Stimulated activated effector memory CD8-positive, alpha-beta T cell treated with anti-CD3 and anti-CD28 coated beads, Interleukin-12 subunit alpha, Interleukin-12 subunit beta, amount 100 ng/mL, for 72 hours (primary cell): ENCODE results near the gene PCYT1B.
"Not testable (repeated sequence)": the region's sequence is repeated elsewhere in the genome, so short reads cannot be mapped to it uniquely, and the experiment has no call there.

Experiments used
- ATAC-seq: fragments of 150-1000 bp; cut with Tn5 transposase; 2 replicates; pipeline ENCODE4 v1.10.0; 2021
- DNase-seq, 2 donors: peaks; one replicate each; pipeline ENCODE4 v3.0.0; 2021 to 2022; ENCODE audit warnings: low spot score in 2 of 2
- H3K27ac Mint-ChIP-seq: one replicate; pipeline ENCODE4 v1.8.0; 2022; ENCODE audit warnings: mild to moderate bottlenecking, mixed read lengths
- H3K36me3 Mint-ChIP-seq: one replicate; pipeline ENCODE4 v1.8.0; 2022; ENCODE audit warnings: mild to moderate bottlenecking, mixed read lengths
- H3K4me1 Mint-ChIP-seq: one replicate; pipeline ENCODE4 v1.8.0; 2022; ENCODE audit warnings: mixed read lengths
- H3K4me3 Mint-ChIP-seq: one replicate; pipeline ENCODE4 v1.8.0; 2022; ENCODE audit warnings: mild to moderate bottlenecking, mixed read lengths
- H3K9me3 Mint-ChIP-seq: one replicate; pipeline ENCODE4 v1.8.0; 2022; ENCODE audit warnings: mixed read lengths

PCYT1B gene

DNA sequence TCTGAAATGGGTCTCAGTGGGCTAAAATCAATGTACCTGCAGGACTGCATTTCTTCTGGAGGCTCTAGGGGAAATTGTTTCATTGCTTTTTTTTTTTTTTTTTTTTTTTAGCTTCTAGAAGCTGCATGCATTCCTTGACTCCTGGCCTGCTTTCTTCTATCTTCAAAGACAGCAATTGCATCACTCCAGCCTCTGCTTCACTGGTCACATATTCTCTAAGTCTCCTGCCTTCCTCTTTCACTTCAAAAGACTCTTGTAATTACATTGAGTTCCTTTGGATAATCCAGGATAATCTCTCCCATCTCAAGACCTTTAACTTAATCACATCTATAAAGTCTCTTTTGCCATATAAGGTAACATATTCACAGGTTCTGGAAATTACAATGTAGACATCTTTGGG lies 11.3 kb upstream of the PCYT1B start:
- no peak for ATAC-seq

DNA sequence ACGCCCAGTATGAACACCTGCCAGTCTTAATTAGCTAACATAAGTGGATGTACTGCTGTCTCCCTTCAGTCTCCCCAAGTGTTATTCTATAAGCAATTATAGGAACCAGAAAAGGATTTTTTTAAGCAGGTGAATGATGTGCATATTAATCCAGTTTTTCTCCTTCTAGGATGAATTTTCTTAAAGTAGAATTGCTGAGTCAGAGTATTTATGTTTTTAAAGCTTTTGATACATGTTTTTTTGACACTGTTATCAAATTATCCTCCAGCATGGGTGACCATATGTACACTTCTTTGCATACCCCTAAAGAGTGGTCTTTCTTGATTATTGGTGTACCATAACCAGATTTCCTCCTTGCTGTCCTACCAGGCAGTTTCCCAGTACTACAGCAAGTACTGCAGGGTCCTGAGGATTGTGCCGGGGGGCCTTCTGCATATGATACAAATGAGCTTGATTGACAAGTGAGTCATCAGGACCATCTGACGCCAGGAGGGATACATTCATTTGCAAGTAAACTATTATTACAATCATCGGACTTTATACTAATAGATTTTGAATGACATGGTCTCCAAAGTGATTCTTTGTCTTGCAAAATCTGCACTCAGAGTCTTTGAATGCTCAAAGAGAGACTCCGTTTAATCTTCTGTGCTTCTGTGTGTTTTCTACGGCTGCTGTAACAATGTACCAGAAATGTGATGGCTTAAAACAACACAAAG lies 10.7 kb upstream of the PCYT1B start:
- no peak for DNase-seq
- no peak overlapping the region for H3K4me3 Mint-ChIP-seq
- no peaks in the 10 kb centered on the region for H3K4me1 Mint-ChIP-seq
- no peaks in the 10 kb centered on the region for H3K9me3 Mint-ChIP-seq
- no peaks in the 10 kb centered on the region for H3K36me3 Mint-ChIP-seq
- no peak overlapping the region for H3K27ac Mint-ChIP-seq
- no peak for ATAC-seq

More for the DNA sequence above, 11.3 kb upstream of the PCYT1B start:
- Mint-ChIP-seq H3K27ac (no peak overlapping the region), H3K9me3 (no peaks in the 10 kb centered on the region), H3K36me3 (no peaks in the 10 kb centered on the region), H3K4me3 (no peak overlapping the region), H3K4me1 (no peaks in the 10 kb centered on the region)
- no peak for DNase-seq

DNA sequence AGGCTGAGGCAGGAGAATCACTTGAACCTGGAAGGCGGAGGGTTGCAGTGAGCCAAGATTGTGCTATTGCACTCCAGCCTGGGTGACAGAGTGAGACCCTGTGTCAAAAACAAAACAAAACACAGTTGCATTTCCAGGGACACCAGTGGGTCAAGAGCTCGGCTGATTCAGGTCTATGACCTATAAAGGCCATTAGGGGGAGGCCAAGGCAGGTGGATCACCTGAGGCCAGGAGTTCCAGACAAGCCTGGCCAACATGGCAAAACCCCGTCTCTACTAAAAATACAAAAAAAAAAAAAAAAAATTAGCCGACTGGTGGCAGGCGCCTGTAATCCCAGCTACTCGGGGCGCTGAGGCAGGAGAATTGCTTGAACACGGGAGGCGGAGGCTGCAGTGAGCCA lies 8.5 kb upstream of the PCYT1B start:
- not testable (repeated sequence) for H3K4me3 Mint-ChIP-seq, ATAC-seq, H3K4me1 Mint-ChIP-seq, H3K9me3 Mint-ChIP-seq, H3K27ac Mint-ChIP-seq, H3K36me3 Mint-ChIP-seq, DNase-seq

DNA sequence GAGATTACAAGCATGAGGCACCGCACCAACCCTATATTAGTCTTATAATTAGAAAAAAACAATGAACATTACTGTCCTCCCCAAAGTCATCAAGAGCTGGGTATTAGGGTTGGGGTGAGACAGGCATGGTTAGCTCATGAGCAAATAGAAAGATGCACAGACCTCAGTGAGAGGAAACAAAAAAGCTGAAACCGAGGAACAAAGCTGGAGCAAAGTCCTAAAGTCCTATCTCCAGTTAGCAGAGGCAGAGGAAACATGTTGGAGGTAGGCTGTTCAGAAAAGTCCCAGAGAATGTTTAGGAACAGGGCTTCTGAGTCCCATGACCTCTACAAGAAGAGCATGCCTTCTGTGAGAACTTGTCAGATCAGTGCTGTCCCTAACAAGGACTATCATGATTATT lies 4.6 kb upstream of the PCYT1B start:
- Mint-ChIP-seq H3K4me1 (peaks cover 14% of the 10 kb centered on the region), H3K36me3 (no peaks in the 10 kb centered on the region), H3K9me3 (no peaks in the 10 kb centered on the region), H3K27ac (no peak overlapping the region), H3K4me3 (no peak overlapping the region)
- ATAC-seq (no peak), DNase-seq (no peak)

DNA sequence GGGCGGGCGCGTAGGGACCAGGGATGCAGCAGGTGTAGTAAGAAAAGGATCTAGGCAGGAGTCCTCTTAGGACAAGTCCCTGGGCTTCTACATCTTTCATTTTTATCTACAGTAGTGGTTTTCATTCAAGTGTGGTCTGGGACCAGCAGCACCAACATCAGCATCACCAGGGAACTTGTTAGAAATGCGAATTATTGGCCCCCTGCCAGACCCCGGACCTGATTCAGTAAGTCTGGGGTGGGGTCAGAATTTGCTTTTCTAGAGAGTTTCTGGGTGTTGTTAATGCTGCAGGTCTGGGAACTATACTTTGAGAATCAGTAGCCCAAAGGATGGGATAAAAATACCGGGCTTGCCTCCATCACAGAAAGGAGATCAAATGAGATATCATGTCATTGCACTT lies 1.3 kb upstream of the PCYT1B start:
- Mint-ChIP-seq H3K9me3 (no peaks in the 10 kb centered on the region), H3K27ac (no peak overlapping the region), H3K4me3 (no peak overlapping the region), H3K4me1 (peaks cover 15% of the 10 kb centered on the region), H3K36me3 (no peaks in the 10 kb centered on the region)
- ATAC-seq = no peak
- DNase-seq = no peak

DNA sequence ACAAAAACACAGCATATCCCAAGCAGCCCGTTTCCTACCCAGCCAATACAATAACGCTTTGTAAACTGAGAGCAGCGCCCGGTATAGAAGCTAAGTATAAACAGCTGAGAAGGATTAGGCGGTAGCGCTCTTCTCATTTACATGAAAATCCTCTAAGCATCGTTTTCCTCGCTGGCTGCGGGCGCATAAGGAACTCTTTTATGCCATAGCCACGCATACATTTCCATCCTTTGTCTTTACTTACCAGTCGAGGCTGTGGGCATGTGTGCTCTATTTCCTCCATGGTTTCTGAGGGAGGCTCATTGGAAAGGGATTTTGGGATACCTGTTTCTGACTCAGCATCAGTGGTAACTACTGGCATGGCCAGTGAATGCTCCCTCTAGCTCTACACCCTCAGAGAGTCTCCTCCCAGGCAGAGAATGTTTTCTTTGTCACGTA lies 383 bp downstream of the PCYT1B start:
- Mint-ChIP-seq H3K9me3 (no peaks in the 10 kb centered on the region), H3K27ac (peak overlapping the region; percentile 52), H3K4me3 (peak overlapping the region; percentile 75), H3K4me1 (peaks cover 15% of the 10 kb centered on the region), H3K36me3 (no peaks in the 10 kb centered on the region)
- DNase-seq = no peak
- peak; percentile 51 for ATAC-seq

DNA sequence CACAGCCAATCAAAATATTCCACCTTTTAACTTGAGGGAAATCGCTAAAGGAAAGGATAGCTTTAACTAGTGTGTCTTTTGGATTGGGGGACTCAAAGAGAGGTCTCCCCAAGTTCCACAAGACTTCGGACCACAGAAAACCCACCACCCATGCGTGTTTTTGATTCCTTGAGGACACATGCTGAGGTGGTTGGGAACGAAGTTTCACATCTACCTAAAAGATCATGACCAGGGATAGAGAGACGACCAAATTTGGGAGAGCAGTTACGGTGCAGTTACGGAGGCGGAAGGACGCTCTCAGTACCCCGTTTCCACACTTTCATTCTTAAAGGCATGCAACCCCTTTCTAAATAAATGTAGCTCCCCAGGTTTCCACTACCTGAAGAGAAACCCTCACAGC lies 1.1 kb downstream of the PCYT1B start:
- no peak overlapping the region for H3K27ac Mint-ChIP-seq
- H3K36me3 Mint-ChIP-seq = no peaks in the 10 kb centered on the region
- no peak overlapping the region for H3K4me3 Mint-ChIP-seq
- H3K9me3 Mint-ChIP-seq = no peaks in the 10 kb centered on the region
- no peak for DNase-seq
- ATAC-seq = no peak
- H3K4me1 Mint-ChIP-seq = peaks cover 15% of the 10 kb centered on the region

DNA sequence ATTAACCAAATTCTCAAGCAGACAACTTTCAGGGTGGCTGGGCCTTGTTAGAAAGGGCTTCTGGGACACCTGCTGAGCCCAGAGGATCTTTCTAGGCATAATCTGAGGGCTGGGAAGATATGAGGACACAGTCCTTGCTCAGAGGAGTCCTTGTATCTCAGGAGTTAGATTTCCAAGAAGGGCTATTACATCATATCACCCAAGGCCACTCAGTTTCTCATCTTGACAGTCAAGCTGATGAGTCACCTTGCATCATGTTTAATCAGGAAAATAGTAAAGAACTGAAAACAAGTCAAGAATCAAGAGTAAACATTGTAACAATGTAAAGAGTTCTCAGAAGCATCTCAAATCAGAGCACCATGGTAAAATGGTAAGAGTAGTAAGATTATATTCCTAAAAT lies 4.0 kb downstream of the PCYT1B start:
- ATAC-seq (no peak), DNase-seq (no peak)
- Mint-ChIP-seq H3K27ac (no peak overlapping the region), H3K4me3 (no peak overlapping the region), H3K4me1 (peaks cover 14% of the 10 kb centered on the region), H3K9me3 (no peaks in the 10 kb centered on the region), H3K36me3 (no peaks in the 10 kb centered on the region)

DNA sequence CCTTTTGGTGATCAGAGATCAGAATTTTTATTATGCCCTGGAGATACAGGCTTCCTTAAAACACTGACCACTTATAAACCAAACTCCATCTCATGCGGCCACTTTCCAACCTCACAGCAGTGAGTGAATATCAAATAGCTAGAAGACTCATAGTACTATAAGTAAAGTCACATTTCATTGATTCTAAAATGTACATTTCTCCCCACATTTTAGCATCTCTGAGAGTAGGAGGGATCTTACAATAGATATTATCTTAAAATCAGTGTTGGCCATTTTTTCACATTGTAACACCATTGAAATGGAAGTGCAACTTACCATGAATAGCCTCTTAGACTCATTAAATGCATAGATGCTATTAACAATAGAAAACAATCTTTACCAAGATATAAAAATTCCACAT lies 17.4 kb downstream of the PCYT1B start:
- H3K4me3 Mint-ChIP-seq = no peak overlapping the region
- H3K27ac Mint-ChIP-seq = no peak overlapping the region
- ATAC-seq (no peak), DNase-seq (no peak)
- H3K4me1 Mint-ChIP-seq = no peaks in the 10 kb centered on the region
- no peaks in the 10 kb centered on the region for H3K36me3 Mint-ChIP-seq
- H3K9me3 Mint-ChIP-seq = no peaks in the 10 kb centered on the region

DNA sequence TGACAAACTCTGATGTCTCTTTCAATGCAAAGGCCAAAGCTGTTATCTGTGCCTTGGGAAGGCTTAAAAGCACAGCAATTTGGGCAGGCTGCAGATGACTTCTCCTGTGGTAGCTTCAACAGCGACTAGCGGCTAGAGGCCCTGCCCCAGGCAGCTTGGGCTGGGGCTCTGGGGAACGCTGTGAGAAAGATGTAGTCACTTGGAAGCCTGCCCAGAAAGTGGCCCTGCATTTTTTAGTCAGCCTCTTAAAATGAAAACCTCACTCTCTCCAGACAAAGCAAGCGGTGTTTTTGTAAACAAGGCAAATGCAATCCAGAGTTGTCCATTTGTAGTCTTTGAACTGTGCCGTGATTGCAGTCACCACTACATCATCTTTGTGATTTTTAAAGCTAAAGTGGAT lies 27.5 kb downstream of the PCYT1B start:
- no peak for DNase-seq
- Mint-ChIP-seq H3K4me1 (no peaks in the 10 kb centered on the region), H3K4me3 (no peak overlapping the region), H3K9me3 (no peaks in the 10 kb centered on the region), H3K27ac (no peak overlapping the region), H3K36me3 (no peaks in the 10 kb centered on the region)
- no peak for ATAC-seq

DNA sequence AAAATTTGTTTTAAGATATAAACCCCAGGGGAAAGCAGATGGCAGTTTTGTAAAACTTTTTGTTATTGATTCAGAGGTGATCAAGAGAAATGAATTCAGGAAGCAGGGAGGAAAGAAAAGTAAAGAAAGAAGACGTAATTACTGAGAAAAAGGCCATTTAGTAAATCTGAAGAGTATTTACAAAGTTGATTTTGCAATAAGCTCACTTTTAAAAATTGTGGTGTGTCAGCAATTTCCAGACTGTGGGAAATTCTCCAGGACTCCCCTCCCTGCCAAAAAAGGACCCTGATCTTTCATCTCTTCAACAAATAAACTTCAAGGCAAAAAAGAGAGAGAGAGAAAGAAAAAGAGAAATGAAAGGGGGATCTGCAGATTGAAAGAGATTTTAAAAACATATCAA lies 36.6 kb downstream of the PCYT1B start:
- H3K9me3 Mint-ChIP-seq = no peaks in the 10 kb centered on the region
- no peaks in the 10 kb centered on the region for H3K4me1 Mint-ChIP-seq
- no peaks in the 10 kb centered on the region for H3K36me3 Mint-ChIP-seq

DNA sequence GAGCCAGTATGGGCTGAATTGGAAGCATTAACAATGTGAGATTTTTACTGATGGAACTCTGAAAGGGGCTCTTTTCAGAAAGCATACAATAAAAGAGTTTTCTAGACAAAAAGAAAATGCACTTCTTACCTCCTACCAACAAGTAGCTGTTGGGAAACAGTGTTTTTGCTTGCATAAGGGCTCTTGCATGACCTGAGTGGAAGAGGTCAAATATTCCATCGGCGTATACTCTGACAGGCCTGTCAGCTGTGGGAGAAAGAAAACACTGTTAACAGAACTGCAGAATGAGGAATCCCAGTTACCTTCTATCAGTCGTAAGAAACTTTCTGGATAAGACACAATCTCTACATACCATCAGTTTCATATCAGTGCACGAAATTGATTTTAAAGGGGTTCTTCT lies 39.5 kb downstream of the PCYT1B start:
- H3K4me3 Mint-ChIP-seq = no peak overlapping the region
- no peaks in the 10 kb centered on the region for H3K4me1 Mint-ChIP-seq
- H3K36me3 Mint-ChIP-seq = no peaks in the 10 kb centered on the region
- DNase-seq = no peak
- no peaks in the 10 kb centered on the region for H3K9me3 Mint-ChIP-seq
- no peak for ATAC-seq
- H3K27ac Mint-ChIP-seq = no peak overlapping the region

More for the DNA sequence above, 36.6 kb downstream of the PCYT1B start:
- H3K27ac Mint-ChIP-seq = no peak overlapping the region
- H3K4me3 Mint-ChIP-seq = no peak overlapping the region
- DNase-seq = no peak
- ATAC-seq = no peak

DNA sequence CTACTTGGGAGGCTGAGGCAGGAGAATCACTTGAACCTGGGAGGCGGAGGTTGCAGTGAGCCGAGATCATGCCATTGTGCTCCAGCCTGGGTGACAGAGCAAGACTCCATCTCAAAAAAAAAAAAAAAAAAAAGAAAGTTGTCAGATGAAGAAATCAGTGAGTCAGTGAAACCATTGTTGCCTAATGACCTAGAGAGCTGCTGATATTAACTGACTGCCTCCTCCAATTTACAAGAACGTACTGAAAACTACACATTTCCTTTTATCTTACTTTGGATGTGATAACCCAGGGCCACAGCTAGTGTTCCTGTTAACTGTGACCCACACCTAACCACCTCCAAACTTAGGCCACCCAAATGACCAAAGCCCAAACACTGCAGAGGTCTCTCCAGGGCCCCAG lies 41.2 kb downstream of the PCYT1B start:
- not testable (repeated sequence) for H3K4me1 Mint-ChIP-seq, H3K4me3 Mint-ChIP-seq, H3K27ac Mint-ChIP-seq, ATAC-seq, H3K9me3 Mint-ChIP-seq, DNase-seq, H3K36me3 Mint-ChIP-seq

DNA sequence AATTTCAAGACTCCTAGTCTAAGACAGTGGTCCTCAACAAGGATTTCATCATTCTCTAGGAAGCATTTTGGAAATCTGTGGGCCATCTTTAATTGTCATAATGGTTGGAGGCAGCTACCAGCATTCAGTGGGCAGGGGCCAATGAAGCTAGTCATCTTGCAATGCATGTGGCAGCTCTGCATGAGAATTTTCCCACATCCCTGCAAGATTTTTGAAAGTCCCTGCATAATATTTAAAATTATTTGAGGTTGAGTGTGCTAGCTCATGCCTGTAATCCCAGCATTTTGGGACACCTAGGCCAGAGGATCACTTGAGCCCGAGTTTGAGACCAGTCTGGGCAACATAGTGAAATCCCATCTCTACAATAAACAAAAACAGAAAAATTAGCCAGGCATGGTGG lies 44.0 kb downstream of the PCYT1B start:
- H3K36me3 Mint-ChIP-seq = no peaks in the 10 kb centered on the region
- no peaks in the 10 kb centered on the region for H3K4me1 Mint-ChIP-seq
- DNase-seq = no peak
- H3K9me3 Mint-ChIP-seq = no peaks in the 10 kb centered on the region
- H3K4me3 Mint-ChIP-seq = no peak overlapping the region
- no peak overlapping the region for H3K27ac Mint-ChIP-seq
- no peak for ATAC-seq

DNA sequence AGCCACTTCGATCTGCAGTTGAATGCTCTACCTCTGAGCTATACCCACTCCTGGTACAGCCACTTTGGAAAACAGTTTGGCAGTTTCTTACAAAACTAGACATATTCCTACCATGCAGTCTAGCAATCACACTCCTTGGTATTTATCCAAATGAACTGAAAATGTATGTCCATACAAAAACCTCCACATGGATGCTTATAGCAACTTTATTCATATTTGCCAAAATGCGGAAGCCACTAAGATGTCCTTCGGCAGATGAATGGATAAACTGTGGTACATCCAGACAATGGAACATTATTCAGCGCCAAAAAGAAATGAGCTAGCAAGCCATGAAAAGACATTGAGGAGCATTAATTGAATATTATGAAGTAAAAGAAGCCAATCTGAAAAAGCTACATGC lies 45.3 kb downstream of the PCYT1B start:
- Mint-ChIP-seq H3K27ac (no peak overlapping the region), H3K36me3 (no peaks in the 10 kb centered on the region), H3K4me3 (no peak overlapping the region), H3K4me1 (no peaks in the 10 kb centered on the region), H3K9me3 (no peaks in the 10 kb centered on the region)
- no peak for DNase-seq
- no peak for ATAC-seq

DNA sequence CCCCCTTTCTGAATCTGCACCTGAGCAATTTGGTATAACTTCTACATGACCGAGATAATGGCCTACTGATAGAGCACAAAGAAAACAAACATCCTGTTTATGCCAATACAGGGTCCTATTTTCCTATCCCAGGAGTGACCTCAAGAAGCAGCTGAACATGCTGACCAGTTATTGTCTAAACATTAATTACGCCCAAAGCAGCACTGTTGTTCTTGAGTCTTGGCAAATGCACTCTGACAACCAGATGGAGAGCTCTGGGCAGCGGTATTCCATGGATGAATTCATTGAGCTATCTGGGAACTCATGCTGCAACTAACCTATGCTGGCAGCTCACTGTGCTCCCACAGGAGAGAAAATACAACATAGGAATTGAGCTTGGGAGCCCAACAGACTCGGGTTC lies 52.6 kb downstream of the PCYT1B start:
- Mint-ChIP-seq H3K27ac (no peak overlapping the region), H3K36me3 (no peaks in the 10 kb centered on the region), H3K4me3 (no peak overlapping the region), H3K9me3 (no peaks in the 10 kb centered on the region), H3K4me1 (no peaks in the 10 kb centered on the region)
- DNase-seq = no peak
- ATAC-seq = no peak

DNA sequence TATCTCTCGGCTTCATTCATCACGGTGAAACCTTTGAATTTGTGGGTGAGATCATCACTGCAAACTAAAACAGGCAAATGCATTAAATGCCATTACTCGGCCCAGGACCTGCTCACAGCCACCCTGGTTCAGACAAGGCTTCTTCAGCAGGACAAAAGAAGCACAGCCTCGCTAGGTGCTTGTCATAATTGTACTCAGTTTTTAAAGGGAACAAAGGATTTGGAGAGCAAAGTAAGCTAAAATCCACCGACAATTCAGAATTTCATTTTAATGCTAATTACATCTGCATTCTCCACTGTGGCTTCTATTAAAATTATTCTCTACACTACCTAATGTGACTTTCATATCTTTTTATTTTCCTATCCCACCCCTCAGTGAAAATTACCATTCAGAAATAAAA lies 57.0 kb downstream of the PCYT1B start:
- H3K27ac Mint-ChIP-seq = no peak overlapping the region
- ATAC-seq = no peak

More for the DNA sequence above, 57.0 kb downstream of the PCYT1B start:
- Mint-ChIP-seq H3K4me1 (no peaks in the 10 kb centered on the region), H3K4me3 (no peak overlapping the region), H3K36me3 (no peaks in the 10 kb centered on the region), H3K9me3 (no peaks in the 10 kb centered on the region)
- DNase-seq = no peak
